Measurements from ENCODE around the gene CCDC50.

- TF ChIP-seq CTCF (IDR thresholded peaks at IDR 0.05) (no peak), POLR2A (IDR thresholded peaks at IDR 0.05) (no peak), EP300 (IDR thresholded peaks at IDR 0.05) (no peak)
Measured at GRCh38 chr3:191362524-191363090, 33.4 kb downstream of the CCDC50 start.

Measured in stomach (tissue), 4 donors.